Measurements from ENCODE around the gene UST.

The UST gene

DNA sequence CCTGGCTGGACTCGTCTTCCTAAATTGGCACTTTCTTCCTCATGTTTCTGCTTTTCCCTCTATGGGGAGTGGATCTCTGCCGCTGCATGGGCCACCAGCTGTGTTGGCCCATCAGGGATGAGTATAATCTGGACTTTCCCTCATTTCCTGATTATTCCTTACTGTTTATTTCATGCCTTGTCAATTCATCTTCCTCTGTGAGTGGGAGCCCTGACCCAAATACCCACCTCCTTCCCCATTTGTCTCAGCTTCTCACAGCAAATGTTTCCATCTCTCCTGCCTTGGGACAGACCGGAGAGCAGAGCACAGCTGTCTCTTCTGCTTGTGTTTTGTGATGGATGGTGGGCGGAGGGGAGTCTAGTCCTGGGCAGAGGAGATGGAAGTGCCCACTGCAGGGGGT, 212.7 kb downstream of the UST start:
- POLR2A ChIA-PET: no interaction called here
- no peak for DNase-seq (ENCODE audit: extremely low spot score)
- TF ChIP-seq, protein P1, sequence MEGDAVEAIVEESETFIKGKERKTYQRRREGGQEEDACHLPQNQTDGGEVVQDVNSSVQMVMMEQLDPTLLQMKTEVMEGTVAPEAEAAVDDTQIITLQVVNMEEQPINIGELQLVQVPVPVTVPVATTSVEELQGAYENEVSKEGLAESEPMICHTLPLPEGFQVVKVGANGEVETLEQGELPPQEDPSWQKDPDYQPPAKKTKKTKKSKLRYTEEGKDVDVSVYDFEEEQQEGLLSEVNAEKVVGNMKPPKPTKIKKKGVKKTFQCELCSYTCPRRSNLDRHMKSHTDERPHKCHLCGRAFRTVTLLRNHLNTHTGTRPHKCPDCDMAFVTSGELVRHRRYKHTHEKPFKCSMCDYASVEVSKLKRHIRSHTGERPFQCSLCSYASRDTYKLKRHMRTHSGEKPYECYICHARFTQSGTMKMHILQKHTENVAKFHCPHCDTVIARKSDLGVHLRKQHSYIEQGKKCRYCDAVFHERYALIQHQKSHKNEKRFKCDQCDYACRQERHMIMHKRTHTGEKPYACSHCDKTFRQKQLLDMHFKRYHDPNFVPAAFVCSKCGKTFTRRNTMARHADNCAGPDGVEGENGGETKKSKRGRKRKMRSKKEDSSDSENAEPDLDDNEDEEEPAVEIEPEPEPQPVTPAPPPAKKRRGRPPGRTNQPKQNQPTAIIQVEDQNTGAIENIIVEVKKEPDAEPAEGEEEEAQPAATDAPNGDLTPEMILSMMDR (IDR thresholded peaks at IDR 0.05; ENCODE audit: control extremely low read depth, extremely low read depth, low read depth, missing control alignments): no peak
- CTCF ChIA-PET: interaction anchor here (1.1 kb wide), 2 partner anchors 12 to 400 kb away, joined by 3 read pairs; no protein-coding TSS in a partner anchor

DNA sequence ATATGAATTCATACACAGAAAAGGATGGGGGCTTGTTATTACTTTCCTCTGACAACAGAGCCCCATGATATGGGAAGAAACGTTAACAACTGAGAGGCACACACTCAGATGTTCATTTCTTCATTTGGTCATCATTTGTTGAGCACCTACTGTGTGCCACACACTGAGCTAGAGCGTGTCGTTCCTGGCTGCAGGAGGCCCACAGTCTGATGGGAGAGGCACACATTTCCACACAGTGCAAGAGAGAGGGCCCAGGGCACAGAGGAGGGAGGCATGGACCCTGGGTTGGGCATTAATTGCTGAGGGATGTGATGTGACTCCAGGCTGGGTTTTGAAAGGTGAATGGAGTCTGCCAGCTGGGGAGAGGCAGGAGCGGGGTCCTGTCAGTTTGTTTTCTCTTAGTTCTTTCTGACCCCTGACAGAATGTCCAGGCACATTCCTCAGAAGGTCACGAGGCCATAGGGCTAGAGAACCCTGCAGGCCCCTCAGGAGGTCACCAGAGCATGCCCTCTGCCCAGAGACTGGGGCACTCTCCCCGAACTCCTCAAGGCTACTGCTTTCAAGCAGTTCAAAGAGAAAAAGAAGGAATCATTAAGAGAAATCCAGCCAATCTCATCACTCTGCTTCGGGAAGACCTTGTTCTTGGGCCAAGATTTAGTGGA, 216.2 kb downstream of the UST start:
- TF ChIP-seq, protein P1 (IDR thresholded peaks at IDR 0.05; ENCODE audit: control extremely low read depth, extremely low read depth, low read depth, missing control alignments): no peak
- POLR2A ChIA-PET: no interaction called here
- CTCF ChIA-PET: no interaction called here
- no peak for DNase-seq (ENCODE audit: extremely low spot score)

DNA sequence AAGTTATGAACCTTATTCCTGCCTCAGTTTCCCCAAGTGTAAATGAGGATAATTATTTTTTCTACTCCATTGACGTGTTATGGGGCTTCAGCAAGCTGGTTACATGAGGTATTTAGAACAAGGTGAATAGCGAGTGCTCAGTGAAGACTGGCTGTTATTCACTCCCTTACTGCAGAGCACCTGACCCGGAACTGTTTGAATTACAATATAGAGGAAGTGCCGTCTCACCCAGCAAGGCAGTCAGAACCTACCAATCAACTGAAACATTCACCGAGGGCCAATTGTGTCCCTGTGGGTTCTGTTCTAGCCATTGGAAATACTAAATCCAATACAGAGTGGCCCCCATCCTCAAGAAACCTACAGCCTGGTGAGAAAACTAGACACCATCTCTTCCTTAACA, 216.9 kb downstream of the UST start:
- POLR2A ChIA-PET: no interaction called here
- CTCF ChIA-PET: no interaction called here
- no peak for DNase-seq (ENCODE audit: extremely low spot score)
- TF ChIP-seq, protein P1 (IDR thresholded peaks at IDR 0.05; ENCODE audit: control extremely low read depth, extremely low read depth, low read depth, missing control alignments): no peak

DNA sequence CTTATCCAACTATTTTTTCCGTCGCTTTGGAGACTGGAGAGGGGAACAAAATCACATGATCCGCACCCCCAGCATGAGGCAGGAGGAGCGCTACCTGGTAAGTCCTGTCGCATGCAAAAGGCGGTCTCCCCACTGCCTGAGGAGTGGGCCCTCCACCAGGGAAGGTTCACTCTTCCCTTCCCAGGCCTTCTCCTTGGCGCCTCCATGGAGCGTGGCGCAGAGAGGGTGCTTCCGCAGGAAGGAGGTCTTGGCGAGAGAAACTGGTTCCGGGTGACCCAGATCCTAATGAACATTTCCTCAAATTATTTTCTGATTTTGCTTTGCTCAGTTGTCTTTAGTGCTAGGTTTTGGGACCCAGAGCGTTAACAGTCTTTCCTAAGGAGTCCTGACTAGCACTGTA, 217.6 kb downstream of the UST start:
- TF ChIP-seq, protein P1 (IDR thresholded peaks at IDR 0.05; ENCODE audit: control extremely low read depth, extremely low read depth, low read depth, missing control alignments): no peak
- no peak for DNase-seq (ENCODE audit: extremely low spot score)
- POLR2A ChIA-PET: no interaction called here
- CTCF ChIA-PET: no interaction called here

DNA sequence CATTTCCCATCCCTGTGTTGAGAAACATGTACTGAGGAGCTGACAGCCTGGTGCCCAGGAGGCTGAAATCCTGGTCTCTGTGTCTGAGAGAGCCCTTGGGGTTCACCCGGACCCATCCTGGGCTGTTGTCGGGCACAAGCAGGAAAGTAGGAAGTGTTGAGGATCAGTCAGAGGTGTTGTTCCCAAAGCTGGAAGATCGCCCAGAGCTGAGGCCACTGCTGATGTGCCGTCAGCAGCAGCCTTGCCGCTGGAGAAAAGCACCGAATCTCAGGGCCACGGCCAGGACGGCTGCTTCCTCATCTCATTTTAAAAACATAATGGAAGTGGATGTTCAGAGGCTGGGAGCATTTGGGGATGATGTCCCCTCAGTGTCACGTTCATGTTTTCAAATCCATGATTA, 218.5 kb downstream of the UST start:
- no peak for DNase-seq (ENCODE audit: extremely low spot score)
- TF ChIP-seq, protein P1 (IDR thresholded peaks at IDR 0.05; ENCODE audit: control extremely low read depth, extremely low read depth, low read depth, missing control alignments): no peak
- CTCF ChIA-PET: no interaction called here
- POLR2A ChIA-PET: no interaction called here

DNA sequence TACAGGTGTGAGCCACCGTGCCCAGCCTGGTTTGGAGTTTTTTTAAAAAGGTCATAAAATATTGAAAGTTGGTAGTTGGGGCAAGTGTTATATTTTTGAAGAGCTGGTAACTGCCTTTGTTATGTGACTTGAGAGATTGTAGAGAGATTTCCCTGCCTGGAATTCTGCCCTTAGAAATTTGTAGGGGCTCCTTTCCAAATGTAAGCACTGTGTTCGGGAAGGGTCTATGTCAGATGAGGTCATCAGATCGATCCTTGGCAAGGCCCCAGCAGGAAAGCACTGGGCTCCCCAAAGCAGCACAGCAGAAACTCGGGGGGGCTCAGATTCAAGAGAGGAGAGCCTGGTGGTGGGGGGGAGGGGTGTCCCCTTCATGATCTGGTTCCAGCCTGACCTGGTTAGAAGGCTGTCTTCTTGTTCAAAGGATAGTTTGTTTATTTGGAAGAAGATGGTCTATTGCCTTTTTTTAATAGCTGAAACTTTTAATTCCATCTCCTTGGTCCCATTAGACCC, 220.2 kb downstream of the UST start:
- CTCF ChIA-PET: interaction anchor here (1.1 kb wide), 2 partner anchors 20 to 465 kb away, joined by 3 read pairs; no protein-coding TSS in a partner anchor
- DNase-seq (ENCODE audit: extremely low spot score): no peak
- POLR2A ChIA-PET: no interaction called here
- TF ChIP-seq, protein P1 (IDR thresholded peaks at IDR 0.05; ENCODE audit: control extremely low read depth, extremely low read depth, low read depth, missing control alignments): no peak

Data from GM10248 (cell line).